ENCODE results near the gene SCAF4.

Gene SCAF4

DNA sequence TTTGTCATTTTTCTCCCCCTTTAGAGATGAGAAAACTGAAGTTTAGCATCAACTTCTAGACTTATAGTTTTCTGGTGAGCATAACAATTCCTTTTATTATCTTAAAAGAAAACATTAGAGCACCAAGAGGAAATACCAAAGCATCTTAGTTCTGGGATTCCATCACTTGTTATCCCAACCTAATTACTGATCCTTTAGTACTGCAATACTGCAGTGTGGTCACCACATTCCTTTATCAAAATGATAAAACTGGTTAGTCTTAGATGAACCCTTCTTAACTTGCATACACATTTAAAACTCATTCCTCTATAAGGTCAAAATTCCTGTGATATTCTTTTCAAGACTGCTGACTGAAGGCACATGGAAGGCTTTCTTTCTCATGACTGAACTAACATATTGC is 49.3 kb downstream of the SCAF4 start:
- TF ChIP-seq, protein P1, sequence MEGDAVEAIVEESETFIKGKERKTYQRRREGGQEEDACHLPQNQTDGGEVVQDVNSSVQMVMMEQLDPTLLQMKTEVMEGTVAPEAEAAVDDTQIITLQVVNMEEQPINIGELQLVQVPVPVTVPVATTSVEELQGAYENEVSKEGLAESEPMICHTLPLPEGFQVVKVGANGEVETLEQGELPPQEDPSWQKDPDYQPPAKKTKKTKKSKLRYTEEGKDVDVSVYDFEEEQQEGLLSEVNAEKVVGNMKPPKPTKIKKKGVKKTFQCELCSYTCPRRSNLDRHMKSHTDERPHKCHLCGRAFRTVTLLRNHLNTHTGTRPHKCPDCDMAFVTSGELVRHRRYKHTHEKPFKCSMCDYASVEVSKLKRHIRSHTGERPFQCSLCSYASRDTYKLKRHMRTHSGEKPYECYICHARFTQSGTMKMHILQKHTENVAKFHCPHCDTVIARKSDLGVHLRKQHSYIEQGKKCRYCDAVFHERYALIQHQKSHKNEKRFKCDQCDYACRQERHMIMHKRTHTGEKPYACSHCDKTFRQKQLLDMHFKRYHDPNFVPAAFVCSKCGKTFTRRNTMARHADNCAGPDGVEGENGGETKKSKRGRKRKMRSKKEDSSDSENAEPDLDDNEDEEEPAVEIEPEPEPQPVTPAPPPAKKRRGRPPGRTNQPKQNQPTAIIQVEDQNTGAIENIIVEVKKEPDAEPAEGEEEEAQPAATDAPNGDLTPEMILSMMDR (IDR thresholded peaks at IDR 0.05; ENCODE audit: borderline replicate concordance, insufficient read depth, low read depth, low read length): no peak

DNA sequence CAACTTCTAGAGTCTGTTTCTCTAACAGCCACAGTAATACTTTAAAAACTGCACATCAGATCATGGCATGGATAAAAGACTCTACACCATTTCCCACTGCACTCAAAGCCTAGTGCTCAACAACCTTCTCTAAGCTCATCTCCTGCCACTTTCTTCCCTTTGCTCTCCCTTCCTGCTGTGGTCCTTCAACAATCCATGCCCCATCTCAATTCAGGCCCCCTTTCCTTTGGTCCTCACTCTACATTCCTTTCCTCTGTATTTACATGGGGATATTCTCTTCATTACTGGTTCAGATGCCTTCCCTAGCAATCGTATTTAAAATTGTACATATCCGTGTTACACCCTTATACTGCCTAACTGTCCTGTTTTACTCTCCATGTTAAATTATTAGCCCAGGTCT is 53.4 kb downstream of the SCAF4 start:
- TF ChIP-seq, protein P1 (IDR thresholded peaks at IDR 0.05; ENCODE audit: borderline replicate concordance, insufficient read depth, low read depth, low read length): no peak
- no peak overlapping the region for H3K4me3 ChIP-seq (ENCODE audit: low read depth, low read length)

More for the DNA sequence above, 49.3 kb downstream of the SCAF4 start:
- no peak overlapping the region for H3K4me3 ChIP-seq (ENCODE audit: low read depth, low read length)

DNA sequence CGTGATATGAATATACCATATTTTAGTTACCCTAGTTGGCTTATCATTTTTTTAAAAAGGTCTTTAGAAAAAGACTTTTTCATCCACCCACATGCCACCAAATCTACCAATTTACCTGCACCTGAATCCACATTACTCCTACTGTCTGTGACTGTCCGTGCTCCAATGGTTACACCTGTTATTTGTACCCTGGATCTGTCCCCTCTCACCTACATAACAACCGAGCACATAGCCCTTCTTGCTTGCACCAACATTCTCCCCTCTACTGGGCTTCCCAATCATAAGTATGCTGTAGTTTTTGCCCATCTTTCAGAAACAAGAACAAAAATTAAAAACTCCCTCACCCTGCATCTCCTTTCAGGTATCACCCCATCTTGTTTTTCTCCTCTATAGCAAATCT is 54.9 kb downstream of the SCAF4 start:
- H3K4me3 ChIP-seq (ENCODE audit: low read depth, low read length): no peak overlapping the region
- TF ChIP-seq, protein P1 (IDR thresholded peaks at IDR 0.05; ENCODE audit: borderline replicate concordance, insufficient read depth, low read depth, low read length): no peak

DNA sequence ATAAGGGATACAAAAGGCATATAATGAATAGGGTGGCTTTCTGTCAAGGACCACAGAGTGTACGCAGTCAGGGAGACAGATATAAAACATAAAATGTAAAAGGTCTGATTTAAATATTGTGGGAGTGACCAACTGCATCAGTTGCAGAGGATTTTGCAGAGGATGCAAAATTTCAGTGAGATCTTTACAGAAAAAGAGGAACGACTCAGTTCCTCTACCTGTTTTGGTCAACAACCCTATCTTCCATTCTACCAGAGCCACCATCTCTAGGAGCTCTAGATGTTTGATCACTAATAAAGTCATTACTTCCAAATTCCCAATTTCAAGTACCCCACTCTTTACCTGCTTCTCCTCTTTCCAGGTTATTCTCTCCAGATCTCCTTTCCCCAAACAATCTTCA is 56.0 kb downstream of the SCAF4 start:
- TF ChIP-seq, protein P1 (IDR thresholded peaks at IDR 0.05; ENCODE audit: borderline replicate concordance, insufficient read depth, low read depth, low read length): no peak
- no peak overlapping the region for H3K4me3 ChIP-seq (ENCODE audit: low read depth, low read length)

DNA sequence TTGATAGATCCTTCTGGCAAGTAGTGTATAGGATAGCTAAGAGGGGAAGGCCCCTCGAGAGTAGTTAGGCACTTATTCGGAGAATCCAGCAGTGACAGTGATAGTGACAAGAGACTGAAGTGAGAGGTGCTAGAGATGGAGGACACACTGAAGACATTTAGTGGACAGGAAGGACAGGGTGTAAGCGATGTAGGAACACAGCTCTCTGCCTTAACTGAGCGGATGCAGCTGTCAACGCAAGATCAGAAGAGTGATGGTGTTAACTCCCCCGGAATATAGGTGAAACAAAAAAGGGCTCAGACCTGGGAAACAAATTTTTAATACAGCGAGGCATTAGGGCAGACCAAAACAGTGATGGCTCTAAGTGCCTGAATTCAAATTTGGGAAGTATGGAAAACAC is 56.6 kb downstream of the SCAF4 start:
- TF ChIP-seq, protein P1 (IDR thresholded peaks at IDR 0.05; ENCODE audit: borderline replicate concordance, insufficient read depth, low read depth, low read length): no peak
- H3K4me3 ChIP-seq (ENCODE audit: low read depth, low read length): no peak overlapping the region

DNA sequence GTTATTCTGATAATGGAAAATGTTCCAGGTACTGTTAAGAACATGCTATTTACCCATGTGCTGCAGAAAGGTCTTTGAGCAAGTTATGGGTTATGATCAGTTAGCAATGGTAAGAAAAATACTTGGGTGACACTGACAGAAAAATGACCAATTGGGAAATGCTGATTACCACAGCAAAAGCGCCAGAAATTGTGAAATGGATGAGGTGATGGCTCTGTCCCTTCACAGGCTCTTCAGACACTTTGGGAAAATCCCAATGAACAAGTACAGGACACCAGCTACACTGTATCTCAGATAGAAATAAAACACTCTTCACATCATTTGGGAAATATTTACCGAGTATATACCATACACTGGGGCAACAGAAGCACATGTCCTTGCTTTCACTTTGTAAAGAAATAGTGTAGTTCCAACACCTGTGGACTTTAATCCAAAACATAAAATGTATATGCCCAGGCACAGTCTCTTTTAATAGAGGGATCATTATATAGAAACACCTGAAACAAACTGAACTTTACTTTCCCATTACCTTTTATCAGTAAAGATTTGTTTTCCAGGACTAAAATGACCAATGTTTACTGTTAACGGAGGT is 58.5 kb downstream of the SCAF4 start:
- TF ChIP-seq, protein P1 (IDR thresholded peaks at IDR 0.05; ENCODE audit: borderline replicate concordance, insufficient read depth, low read depth, low read length): no peak

DNA sequence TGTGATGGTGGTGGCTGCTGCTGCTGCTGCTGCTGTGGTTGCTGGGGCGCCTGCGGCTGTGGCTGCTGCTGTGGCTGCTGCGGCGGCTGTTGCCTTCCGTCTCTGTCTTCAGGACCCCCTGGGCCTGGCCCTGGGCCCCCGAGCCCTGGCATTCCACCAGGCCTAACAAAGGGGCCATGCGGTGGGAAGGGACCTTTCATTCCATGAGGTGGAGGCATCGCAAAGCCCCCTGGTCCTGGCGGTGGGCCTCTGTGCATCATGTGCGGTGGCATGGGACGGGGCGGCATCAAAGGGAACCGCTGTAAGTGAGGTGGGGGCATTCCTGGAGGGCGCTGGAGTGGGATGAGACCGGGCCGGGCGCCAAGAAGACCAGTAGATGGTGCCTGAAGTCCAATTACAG is 60.0 kb downstream of the SCAF4 start:
- no peak overlapping the region for H3K4me3 ChIP-seq (ENCODE audit: low read depth, low read length)
- TF ChIP-seq, protein P1 (IDR thresholded peaks at IDR 0.05; ENCODE audit: borderline replicate concordance, insufficient read depth, low read depth, low read length): no peak

More for the DNA sequence above, 58.5 kb downstream of the SCAF4 start:
- no peak overlapping the region for H3K4me3 ChIP-seq (ENCODE audit: low read depth, low read length)

Measured in GM12875 (cell line).